HL-60/S4 treated with retinoic acid at 250 ng/mL for 4 days and 3 days (cell line): ENCODE data around the gene CD40LG.

Source experiments
- in situ Hi-C: fragments of 300-500 bp; cut with MboI; formaldehyde crosslinking; loops from 2 replicates; pipeline ENCODE4 v1.7.0; 2022; ENCODE audit warnings: low sequenced_read_pairs

Gene CD40LG

GRCh38 chrX:136692271-136692670 lies 44.3 kb downstream of the CD40LG start:
- in situ Hi-C loops: no loop called here

GRCh38 chrX:136694431-136695087 lies 46.6 kb downstream of the CD40LG start:
- in situ Hi-C loops: no loop called here

- in situ Hi-C loops: no loop called here
These were observed 49.2 kb downstream of the CD40LG start for GRCh38 chrX:136697156-136697555.

GRCh38 chrX:136708348-136708747 lies 60.4 kb downstream of the CD40LG start:
- in situ Hi-C loops: no loop called here
